ENCODE measurements around the gene MED15. TPM values are rescaled to one million over a fixed set of nuclear protein-coding genes. Genes with fewer than 3 reads are reported as not detected.

The MED15 gene
- total and polyA plus RNA-seq, 2 of the 8 experiments (the other 6 are each of a cell fraction or from before 2014, with no cell fraction given), result 28.3 to 57.1 TPM

DNA sequence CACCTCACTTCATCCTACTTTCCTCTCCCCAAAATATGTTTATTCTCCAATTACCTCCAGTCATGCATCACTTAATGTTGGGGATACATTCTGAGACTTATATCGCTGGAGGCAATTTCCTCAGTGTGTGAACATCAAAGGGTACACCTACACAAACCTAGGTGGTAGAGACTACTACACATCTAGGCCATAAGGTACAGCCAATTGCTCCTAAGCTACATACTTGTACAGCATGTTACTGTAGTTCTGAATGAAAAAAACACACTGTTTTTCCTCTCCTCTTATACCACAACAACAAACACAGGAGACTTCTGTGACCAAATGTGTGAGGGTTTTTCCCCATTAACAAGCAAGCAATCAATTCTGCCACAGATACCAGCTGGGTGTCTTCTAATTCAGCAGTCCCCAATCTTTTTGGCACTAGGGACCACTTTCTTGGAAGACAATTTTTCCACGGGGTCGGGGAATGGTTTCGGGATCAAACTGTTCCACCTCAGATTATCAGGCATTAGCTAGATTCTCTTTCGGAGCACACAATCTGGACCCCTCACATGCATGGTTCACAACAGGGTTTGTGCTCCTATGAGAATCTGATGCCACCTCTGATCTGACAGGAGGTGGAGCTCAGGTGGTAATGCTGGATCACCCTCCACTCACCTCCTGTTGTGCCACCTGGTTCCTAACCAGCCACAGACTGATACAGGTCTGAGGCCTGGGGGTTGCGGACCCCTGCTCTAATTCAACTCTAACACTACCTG, 17.0 kb upstream of the MED15 start (continued):
- TF ChIP-seq CBX8 (IDR thresholded peaks at IDR 0.05; ENCODE audit: borderline replicate concordance, low read depth, low read length), result no peak
- no peak for TF ChIP-seq KDM5A (IDR thresholded peaks at IDR 0.05; ENCODE audit: low read length)

Data from H1 (cell line).